ENCODE results near the gene PKM.

Gene PKM

GRCh38 chr15:72168808-72169190, 62.2 kb downstream of the PKM start:
- no peak overlapping the region for H3K4me3 ChIP-seq (ENCODE audit: low read depth, low read length)
- TF ChIP-seq CTCF (IDR thresholded peaks at IDR 0.05; ENCODE audit: control insufficient read depth, extremely low read depth, insufficient read depth): no peak
- DNase-seq (ENCODE audit: low read depth): no peak

- no peak overlapping the region for H3K4me3 ChIP-seq (ENCODE audit: low read depth, low read length)
- no peak for TF ChIP-seq CTCF (IDR thresholded peaks at IDR 0.05; ENCODE audit: control insufficient read depth, extremely low read depth, insufficient read depth)
- DNase-seq (ENCODE audit: low read depth): no peak
These were observed 62.7 kb downstream of the PKM start for GRCh38 chr15:72168131-72168807.

- H3K4me3 ChIP-seq (ENCODE audit: low read depth, low read length): no peak overlapping the region
- TF ChIP-seq CTCF (IDR thresholded peaks at IDR 0.05; ENCODE audit: control insufficient read depth, extremely low read depth, insufficient read depth): no peak
These were observed 63.5 kb downstream of the PKM start for GRCh38 chr15:72167445-72167844.

GRCh38 chr15:72166716-72167417, 64.1 kb downstream of the PKM start:
- no peak for DNase-seq (ENCODE audit: low read depth)
- H3K4me3 ChIP-seq (ENCODE audit: low read depth, low read length): no peak overlapping the region
- TF ChIP-seq CTCF (IDR thresholded peaks at IDR 0.05; ENCODE audit: control insufficient read depth, extremely low read depth, insufficient read depth): no peak

More at GRCh38 chr15:72167445-72167844, 63.5 kb downstream of the PKM start:
- no peak for DNase-seq (ENCODE audit: low read depth)

GRCh38 chr15:72163719-72164118, 67.3 kb downstream of the PKM start:
- DNase-seq (ENCODE audit: low read depth): no peak
- TF ChIP-seq CTCF (IDR thresholded peaks at IDR 0.05; ENCODE audit: control insufficient read depth, extremely low read depth, insufficient read depth): no peak

GRCh38 chr15:72162569-72162968, 68.4 kb downstream of the PKM start:
- no peak for DNase-seq (ENCODE audit: low read depth)
- no peak for TF ChIP-seq CTCF (IDR thresholded peaks at IDR 0.05; ENCODE audit: control insufficient read depth, extremely low read depth, insufficient read depth)

More at GRCh38 chr15:72163719-72164118, 67.3 kb downstream of the PKM start:
- no peak overlapping the region for H3K4me3 ChIP-seq (ENCODE audit: low read depth, low read length)

More at GRCh38 chr15:72162569-72162968, 68.4 kb downstream of the PKM start:
- no peak overlapping the region for H3K4me3 ChIP-seq (ENCODE audit: low read depth, low read length)

Data from LNCaP clone FGC (cell line).